HepG2 (cell line): ENCODE data around the gene ARFGAP3. TPM values are rescaled to one million over a fixed set of nuclear protein-coding genes. Genes with fewer than 3 reads are reported as not detected.
A peak's percentile ranks its signal among the peaks of the same experiment; 100 is the strongest.

Source experiments
- ATAC-seq: fragments of 200-7000 bp; cut with Tn5 transposase; 3 replicates; pipeline ENCODE4 v1.9.1; 2020; ENCODE audit warnings: mild to moderate bottlenecking, moderate library complexity
- BruUV-seq: library from RNA; stranded (reverse); fragments of 400-500 nt; replicated peaks from 2 replicates; lab custom pipeline; 2021; lab: Mats Ljungman, UMichigan
- CTCF ChIA-PET: fragments of 300-600 bp; formaldehyde crosslinking; extraction: SDS; loops from one replicate; lab custom pipeline; 2021; ENCODE audit warnings: low total read pairs, inconsistent platforms, low intra/inter-chr PET ratio; lab: Yijun Ruan, JAX
- POLR2A ChIA-PET: fragments of 350-600 bp; sonication (Branson Sonifier 250); formaldehyde crosslinking; loops from one replicate; lab custom pipeline; 2020; ENCODE audit warnings: antibody characterized with exemption, inconsistent platforms; lab: Yijun Ruan, JAX
- DNase-seq: peaks from one replicate; pipeline ENCODE4 v3.0.0-alpha.2; 2015; ENCODE audit warnings: low spot score
- FAIRE-seq: peaks from 3 replicates; lab custom pipeline; 2011; peaks lifted over from hg19 to GRCh38; lab: Jason Lieb, UNC
- H2AFZ ChIP-seq: one replicate; pipeline ENCODE4 v1.6.1; 2011; ENCODE audit warnings: low read length, inconsistent platforms
- H3K27ac ChIP-seq: fragments of 300-600 bp; 3 replicates; pipeline ENCODE4 v1.8.0; 2011; ENCODE audit warnings: mixed run types, mild to moderate bottlenecking, mixed read lengths, low read length, inconsistent platforms; ENCODE audit not compliant: insufficient read depth; ENCODE audit errors: extremely low read length
- H3K27me3 ChIP-seq, 2 experiments: fragments of 200-600 bp in 1 of 2; 2 replicates in 1 of 2; 3 replicates in 1 of 2; pipeline versions ENCODE4 v1.6.0 to v1.8.0; 2011; ENCODE audit warnings: low read length in 2 of 2, mild to moderate bottlenecking in 2 of 2, moderate library complexity in 2 of 2, inconsistent platforms in 1 of 2; ENCODE audit not compliant: insufficient read depth in 2 of 2, control insufficient read depth in 1 of 2
- H3K36me3 ChIP-seq, 2 experiments: fragments of 200-600 bp in 1 of 2; replicated peaks in 1 of 2; 2 replicates in 1 of 2; 3 replicates in 1 of 2; pipeline versions ENCODE4 v1.5.1 to v1.8.0; 2011; ENCODE audit warnings: low read length in 2 of 2, inconsistent platforms in 1 of 2; ENCODE audit not compliant: insufficient read depth in 2 of 2, control insufficient read depth in 1 of 2
- H3K4me1 ChIP-seq: 2 replicates; pipeline ENCODE4 v1.5.1; 2012; ENCODE audit warnings: low read length, inconsistent platforms; ENCODE audit not compliant: insufficient read depth
- H3K4me2 ChIP-seq: 2 replicates; pipeline ENCODE4 v1.6.0; 2011; ENCODE audit warnings: low read depth, low read length, inconsistent platforms
- H3K4me3 ChIP-seq, 3 experiments: fragments of 200-600 bp in 1 of 3; sonication (generic), shearing (Covaris generic) in 1 of 3; replicated peaks in 1 of 3; 2 replicates each; pipeline ENCODE4 v1.5.1; 2011 to 2016; ENCODE audit warnings: low read length in 3 of 3, inconsistent platforms in 2 of 3, low read depth in 2 of 3, mild to moderate bottlenecking in 2 of 3, control low read depth in 1 of 3, mixed read lengths in 1 of 3; ENCODE audit not compliant: insufficient read depth in 1 of 3
- H3K79me2 ChIP-seq: one replicate; pipeline ENCODE4 v1.6.1; 2011; ENCODE audit warnings: low read length, inconsistent platforms; ENCODE audit not compliant: insufficient read depth
- H3K9ac ChIP-seq: 2 replicates; pipeline ENCODE4 v1.6.0; 2011; ENCODE audit warnings: mild to moderate bottlenecking, low read depth, low read length, inconsistent platforms; ENCODE audit not compliant: insufficient read depth
- H3K9me3 ChIP-seq: 2 replicates; pipeline ENCODE4 v1.5.1; 2012; ENCODE audit warnings: mild to moderate bottlenecking, low read length
- H4K20me1 ChIP-seq: 2 replicates; pipeline ENCODE4 v1.6.0; 2011; ENCODE audit warnings: inconsistent platforms, mild to moderate bottlenecking, low read length, moderate library complexity; ENCODE audit not compliant: insufficient read depth
- ADNP ChIP-seq: sonication (generic); formaldehyde crosslinking; IDR thresholded peaks from 2 replicates; pipeline ENCODE4 v1.4.0; 2020; ENCODE audit warnings: missing genetic modification reagents
- CBX2 ChIP-seq, 2 experiments: fragments of 200-600 bp in 1 of 2; sonication (generic); formaldehyde crosslinking in 1 of 2; IDR thresholded peaks; 2 replicates each; pipeline versions ENCODE4 v1.7.0 to v1.8.1; 2018 to 2022; ENCODE audit warnings: low read depth in 2 of 2, low read length in 1 of 2, mild to moderate bottlenecking in 1 of 2, missing genetic modification reagents in 1 of 2
- ISX ChIP-seq: sonication (generic); formaldehyde crosslinking; conservative IDR thresholded peaks from 2 replicates; pipeline ENCODE4 v1.5.0; 2020; ENCODE audit warnings: missing genetic modification reagents
- KLF12 ChIP-seq: sonication (generic); formaldehyde crosslinking; IDR thresholded peaks from 2 replicates; pipeline ENCODE4 v1.4.0; 2020; ENCODE audit warnings: missing genetic modification reagents, borderline replicate concordance
- MAZ ChIP-seq, 2 experiments: sonication (generic) in 1 of 2; formaldehyde crosslinking in 1 of 2; IDR thresholded peaks; 2 replicates each; pipeline versions ENCODE4 v1.5.0 to v1.6.1; 2012 to 2020; ENCODE audit warnings: low read depth in 2 of 2, mild to moderate bottlenecking in 2 of 2, borderline replicate concordance in 1 of 2, improper control_type of control experiment in 1 of 2, low read length in 1 of 2, missing genetic modification reagents in 1 of 2, moderate library complexity in 1 of 2
- MTA1 ChIP-seq: sonication (generic); formaldehyde crosslinking; IDR thresholded peaks from 2 replicates; pipeline ENCODE4 v1.4.0; 2020; ENCODE audit warnings: missing genetic modification reagents, mild to moderate bottlenecking, borderline replicate concordance
- PHF20 ChIP-seq: sonication (generic); formaldehyde crosslinking; IDR thresholded peaks from 2 replicates; pipeline ENCODE4 v1.5.0; 2020; ENCODE audit warnings: mild to moderate bottlenecking, missing genetic modification reagents
- SNAPC5 ChIP-seq: sonication (generic); formaldehyde crosslinking; IDR thresholded peaks from 2 replicates; pipeline ENCODE4 v1.8.1; 2023; ENCODE audit warnings: mild to moderate bottlenecking, missing genetic modification reagents, borderline replicate concordance
- SP2 ChIP-seq: sonication (generic); formaldehyde crosslinking; IDR thresholded peaks from 2 replicates; pipeline ENCODE4 v1.5.1; 2020; ENCODE audit warnings: mild to moderate bottlenecking, missing genetic modification reagents
- ZBTB7B ChIP-seq: sonication (generic); formaldehyde crosslinking; IDR thresholded peaks from 2 replicates; pipeline ENCODE4 v1.4.0; 2020; ENCODE audit warnings: missing genetic modification reagents
- ZNF776 ChIP-seq: sonication (generic); formaldehyde crosslinking; IDR thresholded peaks from 2 replicates; pipeline ENCODE4 v1.4.0; 2020; ENCODE audit warnings: mild to moderate bottlenecking, missing genetic modification reagents
- ZNF781 ChIP-seq: sonication (generic); formaldehyde crosslinking; IDR thresholded peaks from 2 replicates; pipeline ENCODE4 v1.5.1; 2020; ENCODE audit warnings: borderline replicate concordance, mild to moderate bottlenecking, missing genetic modification reagents; ENCODE audit errors: not compliant biosample characterization
- ZNF878 ChIP-seq: sonication (generic); formaldehyde crosslinking; IDR thresholded peaks from 2 replicates; pipeline ENCODE4 v1.8.1; 2023; ENCODE audit warnings: mild to moderate bottlenecking, missing genetic modification reagents, moderate library complexity
- ZSCAN12 ChIP-seq: sonication (generic); formaldehyde crosslinking; IDR thresholded peaks from 2 replicates; pipeline ENCODE4 v1.9.0; 2021; ENCODE audit warnings: mild to moderate bottlenecking, missing genetic modification reagents
- WGBS: methylation state at CpG from one replicate; pipeline ENCODE4 v1.1.6; 2017; ENCODE audit warnings: low lambda C conversion rate; 5-methylcytosine and 5-hydroxymethylcytosine counted together
- in situ Hi-C: cut with HindIII; loops from 2 replicates; pipeline ENCODE4 v1.10.0; 2017; ENCODE audit warnings: low pct_unique_long_range_greater_than_20kb; ENCODE audit not compliant: extremely low pct_ligation_motif_present
- intact Hi-C: fragments of 100-400 bp; cut with micrococcal nuclease; formaldehyde crosslinking; loops from one replicate; pipeline ENCODE4 v1.10.0; 2022; ENCODE audit not compliant: unreplicated experiment
- polyA plus RNA-seq, 8 experiments: library from polyadenylated mRNA; depleted of rRNA in 3 of 8; stranded (reverse) in 7 of 8; unstranded in 1 of 8; fragments of >200 nt; fragmentation: Illumina TruSeq in 4 of 8; extraction: Trizol in 4 of 8; gene quantifications; 2 replicates each; pipeline versions ENCODE4 v1.2.1 to v1.2.3, GENCODE V29; 2011 to 2016; ENCODE audit warnings: low read depth in 4 of 8, missing spikeins in 1 of 8, mixed read lengths in 1 of 8; ENCODE audit not compliant: insufficient read depth in 1 of 8
- total RNA-seq, 5 experiments: library from RNA; depleted of rRNA; stranded (reverse); fragments of >200 nt; fragmentation: Illumina TruSeq; extraction: Trizol; gene quantifications; 2 replicates each; pipeline ENCODE4 v1.2.3, GENCODE V29; 2016; ENCODE audit warnings: low read depth in 1 of 5
- TF ChIP-seq, protein P1 (sequence below): sonication (generic); formaldehyde crosslinking; conservative IDR thresholded peaks from 2 replicates; pipeline ENCODE4 v1.4.0; 2020; ENCODE audit warnings: missing genetic modification reagents
- TF ChIP-seq, protein P2 (sequence below): sonication (generic); formaldehyde crosslinking; IDR thresholded peaks from 2 replicates; pipeline ENCODE4 v1.5.1; 2020; ENCODE audit warnings: missing genetic modification reagents, mild to moderate bottlenecking, borderline replicate concordance
- TF ChIP-seq, protein P3 (sequence below): sonication (generic); formaldehyde crosslinking; IDR thresholded peaks from 2 replicates; pipeline ENCODE4 v1.4.0; 2020; ENCODE audit warnings: mild to moderate bottlenecking, low read depth, missing genetic modification reagents

Gene ARFGAP3
- total and polyA plus RNA-seq, 2 of the 13 experiments (the other 11 are each of a cell fraction or from before 2014, with no cell fraction given): 41.7 to 61.6 TPM

DNA sequence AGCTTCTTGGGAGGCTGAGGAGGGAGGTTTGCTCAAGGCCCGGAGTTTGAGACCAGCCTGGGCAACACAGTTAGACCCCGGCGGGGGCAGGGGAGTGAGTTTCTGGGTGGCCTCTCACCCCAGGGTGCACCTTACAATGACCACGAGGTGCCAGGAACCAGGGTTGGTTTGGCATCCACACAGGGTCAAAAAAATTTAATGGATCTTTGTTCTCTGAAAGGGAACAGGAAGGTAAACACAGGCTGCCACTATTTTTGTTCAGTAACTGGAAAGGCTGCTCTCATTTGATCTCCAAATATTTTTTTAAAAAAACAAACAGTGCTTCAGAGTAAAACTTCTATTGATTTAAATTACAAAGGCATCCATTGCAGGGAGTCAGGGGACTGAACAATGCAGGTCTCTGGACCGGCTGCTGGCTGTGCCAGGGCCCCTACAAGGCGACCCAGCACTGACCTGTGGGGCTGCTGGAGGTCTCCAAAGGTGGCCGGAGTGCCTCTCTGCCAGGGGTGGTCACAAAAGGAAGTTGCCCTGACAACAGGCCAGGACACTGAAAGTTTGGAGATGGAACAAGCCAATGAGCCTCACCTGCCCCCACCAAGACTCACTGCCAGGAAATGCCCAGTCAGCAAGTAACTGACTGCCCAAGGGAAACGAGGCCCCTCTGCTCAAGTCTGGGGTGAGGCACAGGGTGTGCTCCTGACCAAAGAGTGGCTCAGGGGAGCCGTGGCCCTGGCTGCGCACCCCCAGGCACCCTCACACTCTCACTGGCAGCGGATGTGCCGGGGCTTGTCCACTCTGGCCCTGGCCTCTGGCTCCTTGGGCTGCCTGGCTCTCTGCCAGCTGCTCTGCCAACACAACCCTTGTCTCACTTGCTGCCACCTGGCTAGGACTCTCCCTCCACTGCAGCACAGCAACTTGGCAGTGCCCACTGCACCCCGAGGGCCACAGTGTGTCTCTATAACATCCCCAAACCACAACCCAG is 51.8 kb downstream of the ARFGAP3 start:
- peak; percentile 56 for FAIRE-seq
- no peak overlapping the region for H2AFZ ChIP-seq
- peak overlapping the region; percentile 63 for H3K4me2 ChIP-seq
- no peaks in the 10 kb centered on the region for H3K27me3 ChIP-seq
- peak; percentile 93 for DNase-seq
- CTCF ChIA-PET: no interaction called here
- H3K27ac ChIP-seq: peak overlapping the region; percentile 96
- in situ Hi-C loops: loop anchor here (5.0 kb wide), 1 partner anchor 52 kb away; the partner anchor contains the start of gene ARFGAP3
- H4K20me1 ChIP-seq: no peaks in the 10 kb centered on the region
- H3K9me3 ChIP-seq: no peaks in the 10 kb centered on the region
- H3K36me3 ChIP-seq: peaks cover 12 to 35% of the 10 kb centered on the region in 2 experiments
- peaks cover 88% of the 10 kb centered on the region for H3K4me1 ChIP-seq
- no TSS peak for BruUV-seq
- ATAC-seq: peak; percentile 78
- 31% methylated on average over 9 of the region's 13 CpGs for WGBS
- H3K9ac ChIP-seq: peak overlapping the region; percentile 79
- H3K4me3 ChIP-seq: peak overlapping the region in 1 of 3 experiments; percentile 26; a peak in 1 of 6 replicates
- POLR2A ChIA-PET: interaction anchor here (1.3 to 1.4 kb wide), 2 partner anchors 51 to 190 kb away, joined by 3 read pairs; partner anchors contain the start of gene ARFGAP3
- intact Hi-C loops: loop anchor here (10.0 kb wide), 2 partner anchors 49 to 161 kb away; partner anchors contain the start of genes ARFGAP3, ATP5MGL and CYB5R3
- no peaks in the 10 kb centered on the region for H3K79me2 ChIP-seq
- TF ChIP-seq ZBTB7B (CRISPR knock-in tag) (peak; percentile 92), KLF12 (0 out of 2 replicates have a peak, but pooled peaks have one; percentile 27), CBX2 (IDR thresholded peaks at IDR 0.05; ENCODE audit: low read depth, low read length) (no peak), CBX2 (CRISPR knock-in tag; IDR thresholded peaks at IDR 0.05; ENCODE audit: low read depth) (no peak), MTA1 (CRISPR knock-in tag) (0 out of 2 replicates have a peak, but pooled peaks have one; percentile 32), ZNF878 (CRISPR knock-in tag) (no peak; the same call in 1 of the 2 replicates), ADNP (CRISPR knock-in tag) (no peak), ZNF781 (CRISPR knock-in tag) (peak; percentile 53), ZNF776 (no peak), SP2 (CRISPR knock-in tag) (no peak), ZSCAN12 (no peak), MAZ (IDR thresholded peaks at IDR 0.05; ENCODE audit: borderline replicate concordance, low read depth, low read length) (no peak), MAZ (CRISPR knock-in tag; IDR thresholded peaks at IDR 0.05; ENCODE audit: low read depth) (no peak), PHF20 (CRISPR knock-in tag) (no peak), ISX (CRISPR knock-in tag) (no peak), SNAPC5 (CRISPR knock-in tag) (no peak)
- TF ChIP-seq, protein P1, sequence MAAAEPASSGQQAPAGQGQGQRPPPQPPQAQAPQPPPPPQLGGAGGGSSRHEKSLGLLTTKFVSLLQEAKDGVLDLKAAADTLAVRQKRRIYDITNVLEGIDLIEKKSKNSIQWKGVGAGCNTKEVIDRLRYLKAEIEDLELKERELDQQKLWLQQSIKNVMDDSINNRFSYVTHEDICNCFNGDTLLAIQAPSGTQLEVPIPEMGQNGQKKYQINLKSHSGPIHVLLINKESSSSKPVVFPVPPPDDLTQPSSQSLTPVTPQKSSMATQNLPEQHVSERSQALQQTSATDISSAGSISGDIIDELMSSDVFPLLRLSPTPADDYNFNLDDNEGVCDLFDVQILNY: no peak
- TF ChIP-seq, protein P2, sequence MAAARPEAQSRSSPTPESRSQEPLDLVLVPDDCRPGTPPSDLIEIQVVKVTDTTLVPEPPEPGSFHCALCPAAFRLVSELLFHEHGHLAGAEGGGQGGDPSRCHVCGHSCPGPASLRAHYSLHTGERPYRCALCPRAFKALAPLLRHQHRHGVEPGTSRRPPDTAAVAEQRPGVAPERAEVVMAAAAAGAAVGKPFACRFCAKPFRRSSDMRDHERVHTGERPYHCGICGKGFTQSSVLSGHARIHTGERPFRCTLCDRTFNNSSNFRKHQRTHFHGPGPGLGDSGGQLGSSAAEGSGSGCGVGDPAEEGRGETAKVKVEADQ: no peak
- TF ChIP-seq, protein P3, sequence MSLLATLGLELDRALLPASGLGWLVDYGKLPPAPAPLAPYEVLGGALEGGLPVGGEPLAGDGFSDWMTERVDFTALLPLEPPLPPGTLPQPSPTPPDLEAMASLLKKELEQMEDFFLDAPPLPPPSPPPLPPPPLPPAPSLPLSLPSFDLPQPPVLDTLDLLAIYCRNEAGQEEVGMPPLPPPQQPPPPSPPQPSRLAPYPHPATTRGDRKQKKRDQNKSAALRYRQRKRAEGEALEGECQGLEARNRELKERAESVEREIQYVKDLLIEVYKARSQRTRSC: no peak
